ENCODE measurements around the gene NAALADL1.

Gene NAALADL1

DNA sequence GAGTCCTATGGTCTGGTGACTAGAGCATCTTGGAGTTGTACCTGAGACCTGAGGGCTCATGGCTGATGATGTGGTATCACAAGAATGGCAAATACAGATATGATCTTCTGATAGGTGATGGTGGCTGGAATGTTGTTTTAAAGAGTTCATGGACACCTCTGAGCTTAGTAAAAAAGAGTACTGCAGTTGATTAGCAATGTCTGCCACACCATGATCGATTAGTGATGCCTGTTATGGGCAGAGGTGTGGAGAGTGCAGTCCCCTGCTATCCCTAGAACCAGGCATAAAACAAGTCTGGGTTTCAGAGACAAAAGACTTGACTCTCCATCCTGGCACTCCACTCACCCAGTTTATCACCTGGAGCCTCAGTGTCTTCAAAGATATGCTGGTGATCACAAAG lies 60.2 kb downstream of the NAALADL1 start:
- Histone ChIP-seq H4K20me1 (ENCODE audit: low read depth, low read length) (no peaks in the 10 kb centered on the region), H3K4me2 (ENCODE audit: low read depth, low read length, poor library complexity, severe bottlenecking) (no peak overlapping the region), H3K9me2 (replicated peaks; ENCODE audit: insufficient read depth, low read length) (no peaks in the 10 kb centered on the region), H3K27me3 (ENCODE audit: low read length) (no peaks in the 10 kb centered on the region), H3K36me3 (ENCODE audit: low read length) (no peaks in the 10 kb centered on the region), H3F3A (ENCODE audit: insufficient read depth) (no peaks in the 10 kb centered on the region), H3K4me3 (ENCODE audit: insufficient read depth, low read length, poor library complexity, severe bottlenecking) (no peak overlapping the region), H3K9ac (ENCODE audit: low read length) (no peak overlapping the region), H2AFZ (ENCODE audit: low read depth, low read length, severe bottlenecking) (no peak overlapping the region), H3K79me2 (ENCODE audit: insufficient read depth, low read length) (no peaks in the 10 kb centered on the region), H3K27ac (ENCODE audit: low read depth, low read length) (no peak overlapping the region), H3K9me3 (ENCODE audit: insufficient read depth, low read length) (no peaks in the 10 kb centered on the region)
- TF ChIP-seq, protein P1, sequence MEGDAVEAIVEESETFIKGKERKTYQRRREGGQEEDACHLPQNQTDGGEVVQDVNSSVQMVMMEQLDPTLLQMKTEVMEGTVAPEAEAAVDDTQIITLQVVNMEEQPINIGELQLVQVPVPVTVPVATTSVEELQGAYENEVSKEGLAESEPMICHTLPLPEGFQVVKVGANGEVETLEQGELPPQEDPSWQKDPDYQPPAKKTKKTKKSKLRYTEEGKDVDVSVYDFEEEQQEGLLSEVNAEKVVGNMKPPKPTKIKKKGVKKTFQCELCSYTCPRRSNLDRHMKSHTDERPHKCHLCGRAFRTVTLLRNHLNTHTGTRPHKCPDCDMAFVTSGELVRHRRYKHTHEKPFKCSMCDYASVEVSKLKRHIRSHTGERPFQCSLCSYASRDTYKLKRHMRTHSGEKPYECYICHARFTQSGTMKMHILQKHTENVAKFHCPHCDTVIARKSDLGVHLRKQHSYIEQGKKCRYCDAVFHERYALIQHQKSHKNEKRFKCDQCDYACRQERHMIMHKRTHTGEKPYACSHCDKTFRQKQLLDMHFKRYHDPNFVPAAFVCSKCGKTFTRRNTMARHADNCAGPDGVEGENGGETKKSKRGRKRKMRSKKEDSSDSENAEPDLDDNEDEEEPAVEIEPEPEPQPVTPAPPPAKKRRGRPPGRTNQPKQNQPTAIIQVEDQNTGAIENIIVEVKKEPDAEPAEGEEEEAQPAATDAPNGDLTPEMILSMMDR (IDR thresholded peaks at IDR 0.05; ENCODE audit: insufficient read depth, low read length, poor library complexity, severe bottlenecking): no peak
- TF ChIP-seq EZH2phosphoT487 (conservative IDR thresholded peaks at IDR 0.05; ENCODE audit: low read length): no peak

DNA sequence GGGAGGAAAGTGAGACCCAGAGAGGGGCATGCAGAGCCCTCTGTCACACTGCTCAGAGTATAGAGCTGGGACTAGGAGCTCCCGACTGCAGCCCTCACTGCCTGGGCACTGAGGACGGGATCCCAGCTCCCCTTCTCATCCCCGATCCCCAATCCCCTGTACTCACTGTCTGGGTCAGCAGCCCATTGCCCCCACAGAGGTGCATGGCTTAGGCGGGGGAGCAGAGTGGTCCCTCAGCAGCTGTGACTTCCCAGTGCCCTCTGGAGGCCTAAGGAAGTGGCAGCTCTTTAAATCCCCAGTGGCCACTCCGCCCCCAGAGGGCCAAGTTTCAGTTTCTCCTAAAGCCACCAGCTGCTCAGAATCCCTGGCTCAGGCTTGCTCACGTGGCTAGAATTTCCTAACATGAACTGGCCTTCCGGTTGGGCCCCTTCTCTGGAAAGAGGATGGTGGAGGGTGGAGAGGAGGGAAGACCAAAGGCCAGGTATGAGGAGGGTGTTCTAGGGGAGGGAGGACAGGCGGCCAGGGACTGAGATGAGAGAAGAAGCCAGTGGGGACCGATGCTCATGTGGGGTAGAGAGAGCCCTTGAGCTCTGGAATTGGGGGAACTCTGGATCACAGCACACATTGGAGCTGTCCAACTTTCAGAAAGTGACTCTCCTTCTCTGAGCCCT lies 61.5 kb downstream of the NAALADL1 start, which contains the start of gene BATF2:
TSS of gene BATF2 (minus strand) at position 262 of the 671 bp plus-strand sequence. CDS start at position 205, 57 bp downstream.
- Histone ChIP-seq H3K9me3 (ENCODE audit: insufficient read depth, low read length) (no peaks in the 10 kb centered on the region), H2AFZ (ENCODE audit: low read depth, low read length, severe bottlenecking) (no peak within 1 kb of the TSS), H3K36me3 (ENCODE audit: low read length) (no peaks in the 10 kb centered on the region), H3K27me3 (ENCODE audit: low read length) (no peaks in the 10 kb centered on the region), H3K27ac (ENCODE audit: low read depth, low read length) (no peak within 1 kb of the TSS), H3K9ac (ENCODE audit: low read length) (no peak within 1 kb of the TSS), H4K20me1 (ENCODE audit: low read depth, low read length) (no peaks in the 10 kb centered on the region), H3K4me3 (ENCODE audit: insufficient read depth, low read length, poor library complexity, severe bottlenecking) (no peak within 1 kb of the TSS), H3K4me2 (ENCODE audit: low read depth, low read length, poor library complexity, severe bottlenecking) (no peak within 1 kb of the TSS), H3F3A (ENCODE audit: insufficient read depth) (no peaks in the 10 kb centered on the region), H3K79me2 (ENCODE audit: insufficient read depth, low read length) (no peaks in the 10 kb centered on the region), H3K9me2 (replicated peaks; ENCODE audit: insufficient read depth, low read length) (no peaks in the 10 kb centered on the region)
- TF ChIP-seq EZH2phosphoT487 (conservative IDR thresholded peaks at IDR 0.05; ENCODE audit: low read length): no peak
- TF ChIP-seq, protein P1 (IDR thresholded peaks at IDR 0.05; ENCODE audit: insufficient read depth, low read length, poor library complexity, severe bottlenecking): no peak

DNA sequence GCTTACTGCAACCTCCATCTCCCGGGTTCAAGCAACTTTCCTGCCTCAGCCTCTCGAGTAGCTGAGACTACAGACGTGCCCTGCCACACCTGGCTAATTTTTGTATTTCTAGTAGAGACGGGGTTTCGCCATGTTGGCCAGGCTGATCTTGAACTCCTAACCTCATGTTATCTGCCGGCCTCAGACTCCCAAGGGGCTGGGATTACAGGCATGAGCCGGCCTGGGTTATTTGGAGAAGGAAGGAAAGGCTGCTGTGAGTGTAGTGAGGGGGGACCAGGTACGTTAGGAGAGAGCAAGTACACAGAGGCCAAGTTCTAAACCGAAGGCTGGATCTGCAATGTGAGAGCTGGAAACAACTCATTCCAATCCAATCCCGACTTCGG lies 62.0 kb downstream of the NAALADL1 start:
- no peak overlapping the region for H3K27ac ChIP-seq (ENCODE audit: low read depth, low read length)
- H3K9me3 ChIP-seq (ENCODE audit: insufficient read depth, low read length): no peaks in the 10 kb centered on the region
- no peaks in the 10 kb centered on the region for H4K20me1 ChIP-seq (ENCODE audit: low read depth, low read length)
- no peak overlapping the region for H3K9ac ChIP-seq (ENCODE audit: low read length)
- H3K4me2 ChIP-seq (ENCODE audit: low read depth, low read length, poor library complexity, severe bottlenecking): no peak overlapping the region
- H3K4me3 ChIP-seq (ENCODE audit: insufficient read depth, low read length, poor library complexity, severe bottlenecking): no peak overlapping the region
- no peak for TF ChIP-seq EZH2phosphoT487 (conservative IDR thresholded peaks at IDR 0.05; ENCODE audit: low read length)
- TF ChIP-seq, protein P1 (IDR thresholded peaks at IDR 0.05; ENCODE audit: insufficient read depth, low read length, poor library complexity, severe bottlenecking): no peak
- H3K27me3 ChIP-seq (ENCODE audit: low read length): no peaks in the 10 kb centered on the region
- no peaks in the 10 kb centered on the region for H3F3A ChIP-seq (ENCODE audit: insufficient read depth)
- H3K79me2 ChIP-seq (ENCODE audit: insufficient read depth, low read length): no peaks in the 10 kb centered on the region
- no peak overlapping the region for H2AFZ ChIP-seq (ENCODE audit: low read depth, low read length, severe bottlenecking)
- no peaks in the 10 kb centered on the region for H3K36me3 ChIP-seq (ENCODE audit: low read length)
- no peaks in the 10 kb centered on the region for H3K9me2 ChIP-seq (replicated peaks; ENCODE audit: insufficient read depth, low read length)

Data from SU-DHL-6 (cell line).